HG02884 (cell line): ENCODE results near the gene OSBPL1A.
"Not testable (repeated sequence)": the region's sequence is repeated elsewhere in the genome, so short reads cannot be mapped to it uniquely, and the experiment has no call there.

ENCODE experiments used
- ATAC-seq: cut with Tn5 transposase; IDR thresholded peaks from one replicate; pipeline ENCODE4 v1.9.1; 2021; ENCODE audit warnings: mild to moderate bottlenecking, moderate library complexity; ENCODE audit not compliant: unreplicated experiment

The OSBPL1A gene

GRCh38 chr18:24189664-24190346 is 207.8 kb downstream of the OSBPL1A start:
- ATAC-seq, result no peak

DNA sequence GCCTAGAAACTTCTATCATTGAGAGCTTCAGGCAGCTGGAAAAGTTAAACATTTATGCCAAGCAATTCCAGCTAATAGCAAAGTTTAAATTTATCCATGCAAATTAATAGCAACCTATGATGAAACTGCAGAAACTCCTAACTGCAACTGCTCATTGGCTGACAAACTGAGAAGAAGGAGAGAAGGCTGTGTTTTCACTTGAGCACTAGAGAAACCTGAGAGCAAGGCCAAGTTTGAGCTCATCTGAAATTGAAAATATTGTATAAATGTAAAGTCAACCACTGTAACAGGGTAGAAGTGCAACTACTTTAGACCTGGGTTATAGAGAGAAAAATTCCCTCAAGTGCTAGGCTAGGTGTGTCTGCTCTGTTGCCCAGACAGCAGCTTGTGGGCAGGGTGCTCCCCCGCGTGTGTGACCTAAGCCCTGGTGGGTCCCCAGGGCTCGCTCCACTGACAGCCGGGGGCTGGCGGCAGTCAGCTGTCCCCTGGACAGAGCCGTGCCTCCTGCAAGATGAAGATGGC is 208.6 kb downstream of the OSBPL1A start:
- ATAC-seq, result peak; percentile 68

GRCh38 chr18:24188120-24188519 is 209.5 kb downstream of the OSBPL1A start:
- ATAC-seq, result no peak

- no peak for ATAC-seq
Observed at GRCh38 chr18:24187689-24188088, 209.9 kb downstream of the OSBPL1A start.

- ATAC-seq, result peak; percentile 62
Observed at GRCh38 chr18:24187049-24187448, 210.6 kb downstream of the OSBPL1A start.

GRCh38 chr18:24185805-24186204 is 211.8 kb downstream of the OSBPL1A start:
- no peak for ATAC-seq

DNA sequence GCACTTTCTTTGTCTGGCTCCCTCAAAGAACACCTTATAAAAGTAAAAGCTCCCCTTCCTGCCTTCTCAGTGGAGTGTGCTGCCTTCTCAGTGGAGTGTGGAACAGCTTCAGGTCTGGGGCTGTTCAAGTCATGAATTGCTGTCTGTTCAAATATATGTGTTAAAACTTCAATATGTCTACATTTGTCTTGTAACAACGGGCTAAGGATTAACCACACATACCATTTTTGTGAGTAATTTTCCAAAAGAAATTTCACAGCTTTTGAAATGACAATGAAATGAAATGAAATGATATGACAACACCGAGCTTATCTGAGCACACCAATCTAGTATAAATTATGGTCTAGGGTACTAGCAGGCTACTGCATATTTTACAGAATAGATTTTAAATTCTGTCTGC is 215.8 kb downstream of the OSBPL1A start:
- no peak for ATAC-seq

DNA sequence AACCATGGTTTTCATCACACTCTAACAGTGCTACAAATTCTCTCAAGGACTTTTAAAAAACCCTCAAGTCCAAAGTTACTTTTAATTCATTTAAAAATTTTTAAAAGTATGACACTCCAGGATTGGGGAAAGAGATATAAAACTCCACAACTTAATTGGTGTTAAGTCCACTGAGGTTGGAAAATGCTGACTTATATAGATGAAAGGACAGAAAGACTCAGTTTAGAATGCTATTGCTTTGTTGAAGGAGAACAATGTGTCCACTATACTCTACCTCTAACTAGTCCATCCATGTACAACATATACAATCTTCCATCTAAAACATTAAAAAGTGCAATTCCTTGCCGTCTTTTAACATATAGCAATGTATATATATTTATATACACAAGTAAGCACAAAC is 217.6 kb downstream of the OSBPL1A start:
- ATAC-seq, result no peak

- ATAC-seq, result no peak
Observed at GRCh38 chr18:24177499-24178133, 220.0 kb downstream of the OSBPL1A start.

- ATAC-seq, result peak; percentile 81
Observed at GRCh38 chr18:24176727-24177416, 220.8 kb downstream of the OSBPL1A start.

DNA sequence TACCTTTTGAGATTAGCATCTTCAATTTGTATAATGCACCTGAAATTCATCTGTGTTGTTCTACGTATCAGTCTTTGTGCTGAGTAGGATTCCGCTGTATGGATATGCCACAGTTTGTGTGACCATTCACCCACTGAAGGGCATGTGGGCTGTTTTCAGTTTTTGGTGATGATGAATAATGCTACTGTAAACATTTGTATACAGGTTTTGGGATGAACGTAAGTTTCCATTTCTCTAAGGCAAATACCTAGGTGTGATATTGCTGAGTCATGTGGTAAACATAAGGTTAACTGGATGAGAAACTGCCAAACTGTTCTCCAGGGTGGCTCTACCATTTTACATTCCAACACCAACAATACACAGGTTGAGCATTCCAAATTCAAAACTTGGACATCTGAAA is 223.6 kb downstream of the OSBPL1A start:
- no peak for ATAC-seq

- no peak for ATAC-seq
Observed at GRCh38 chr18:24170360-24170759, 227.3 kb downstream of the OSBPL1A start.

DNA sequence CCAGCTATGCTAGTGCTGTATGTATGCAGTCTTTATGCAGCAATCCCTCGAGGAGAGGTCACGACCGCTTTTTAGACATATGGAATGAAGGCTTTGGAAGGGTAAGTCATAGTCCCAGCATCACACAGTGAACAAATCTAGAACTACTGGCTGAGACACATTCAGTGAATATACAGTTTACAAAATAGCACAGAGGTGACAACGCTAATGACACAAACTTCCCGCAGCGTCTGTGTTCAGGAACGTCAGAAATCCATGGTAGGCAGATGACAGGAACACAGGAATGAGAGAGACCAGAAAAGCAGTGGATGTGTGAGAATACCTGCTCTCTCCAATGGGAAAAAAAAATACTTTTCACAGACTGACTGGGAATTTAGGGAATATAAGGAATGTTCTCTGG is 229.1 kb downstream of the OSBPL1A start:
- ATAC-seq, result no peak

- ATAC-seq, result no peak
Observed at GRCh38 chr18:24161304-24161703, 236.3 kb downstream of the OSBPL1A start.

DNA sequence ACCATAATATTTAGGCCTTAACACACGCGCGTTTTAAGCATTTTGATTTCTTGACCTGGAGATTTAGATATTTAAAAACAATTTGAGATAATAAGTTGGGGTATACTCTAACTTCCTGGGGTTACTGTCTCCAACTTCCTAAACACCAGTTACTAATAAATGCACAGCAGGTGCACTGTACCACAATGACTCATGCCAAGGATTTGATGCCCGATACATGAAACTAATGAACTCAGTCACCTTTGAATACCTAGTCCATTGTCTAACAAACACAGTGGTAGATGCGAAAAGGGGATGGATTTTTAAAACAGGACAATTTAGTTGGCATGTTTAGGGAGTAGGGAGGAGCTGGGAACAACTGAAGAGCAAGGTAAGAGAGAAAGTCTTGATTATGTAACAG is 237.5 kb downstream of the OSBPL1A start:
- no peak for ATAC-seq

- ATAC-seq, result no peak
Observed at GRCh38 chr18:24157855-24158254, 239.8 kb downstream of the OSBPL1A start.

DNA sequence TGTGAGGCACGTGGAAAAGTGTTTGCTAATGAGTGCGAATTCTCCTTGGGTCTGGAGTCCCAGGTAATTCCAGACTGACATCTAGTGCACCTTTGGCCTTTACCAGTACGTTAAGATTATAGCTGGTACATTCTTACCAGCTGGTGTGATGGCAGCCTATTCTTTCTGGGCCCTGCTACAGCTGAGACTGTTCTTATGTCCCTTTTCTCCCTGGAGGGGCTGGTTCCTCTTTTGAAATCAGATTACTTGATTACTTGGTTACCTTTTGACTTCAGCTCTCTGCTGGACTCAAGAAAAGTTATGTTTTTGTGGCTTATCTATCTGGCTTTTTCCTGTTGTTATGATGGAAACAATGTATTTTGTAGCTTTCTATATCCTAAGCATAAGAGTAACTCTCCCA is 244.2 kb downstream of the OSBPL1A start:
- ATAC-seq, result no peak

- ATAC-seq, result not testable (repeated sequence)
Observed at GRCh38 chr18:24149591-24149990, 248.0 kb downstream of the OSBPL1A start.

DNA sequence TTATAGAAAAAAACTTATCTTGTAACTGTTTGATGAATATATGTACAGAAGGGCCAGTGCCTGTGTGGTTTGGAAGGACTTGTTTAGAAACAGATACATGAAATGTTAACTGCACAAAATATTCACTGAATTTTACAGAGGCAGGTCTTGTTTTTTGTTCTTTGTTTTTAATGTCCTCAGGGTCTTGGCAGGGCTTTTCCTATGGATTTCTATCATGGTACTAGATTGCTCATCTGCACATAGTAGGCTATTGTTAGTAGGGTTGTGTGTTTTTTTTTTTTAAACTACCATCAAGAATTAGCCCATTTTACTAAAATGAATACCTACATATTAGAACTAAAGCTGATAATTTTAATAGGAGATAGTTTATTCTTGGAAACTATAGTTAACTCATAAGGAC is 255.2 kb downstream of the OSBPL1A start:
- ATAC-seq, result no peak

GRCh38 chr18:24140697-24141096 is 256.9 kb downstream of the OSBPL1A start:
- ATAC-seq, result no peak

DNA sequence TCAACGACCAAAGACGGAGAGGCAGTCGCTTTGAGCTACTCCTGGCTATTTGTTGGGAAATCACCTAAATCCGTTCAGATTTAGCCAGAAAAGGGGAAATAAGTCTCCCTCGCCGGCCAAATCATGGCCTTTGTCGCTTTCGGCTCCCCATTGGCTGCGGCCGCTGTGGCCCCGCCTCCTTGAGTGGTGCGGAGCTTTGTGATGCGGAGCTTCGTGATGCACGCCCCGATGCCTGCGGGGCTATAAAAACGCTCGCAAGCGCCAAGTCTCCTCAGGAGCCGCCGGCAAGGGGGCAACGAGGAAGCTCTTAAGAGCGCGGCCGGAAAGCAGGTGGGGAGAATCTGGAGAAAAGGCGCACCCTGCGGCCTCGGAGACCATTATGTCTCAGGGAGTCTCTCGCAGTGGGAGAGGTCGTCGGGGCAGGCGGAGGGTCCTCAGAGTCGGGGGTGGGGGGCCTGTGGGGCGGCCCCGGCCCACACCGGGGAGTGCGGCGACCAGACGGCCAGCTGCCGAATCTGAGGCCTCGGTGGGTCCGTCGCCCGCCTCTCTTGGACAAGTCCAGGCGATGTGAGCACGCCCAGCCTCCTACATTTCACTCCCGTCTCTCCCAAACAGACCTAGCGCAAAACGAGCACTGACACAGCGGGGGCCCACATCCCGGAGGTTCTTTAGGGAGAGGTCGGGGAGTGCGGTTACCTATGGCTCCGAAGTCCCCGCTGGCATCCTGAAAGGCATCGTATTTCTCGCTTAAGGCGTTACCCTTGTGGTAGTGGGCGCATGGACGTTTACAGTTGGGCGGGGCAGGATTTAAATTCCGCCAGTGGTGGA is 258.6 kb downstream of the OSBPL1A start, which contains the start of gene CABYR:
Gene CABYR (plus strand): TSS at position 274 of the 828 bp plus-strand sequence. CDS start 4,053 bp downstream, outside the sequence.
- peak; percentile 92 for ATAC-seq
